A673 (cell line): ENCODE results near the gene CPT1A.

Source experiments
- EZH2 ChIP-seq: fragments of 200-600 bp; sonication (generic); IDR thresholded peaks from 2 replicates; pipeline ENCODE4 v1.6.1; 2017; ENCODE audit warnings: borderline replicate concordance, low read depth, mild to moderate bottlenecking, mixed read lengths, antibody characterized with exemption, low read length; ENCODE audit not compliant: poor library complexity, severe bottlenecking
- TF ChIP-seq, protein P1 (sequence below): fragments of 300-800, 200-600 bp; sonication (generic); conservative IDR thresholded peaks from 2 replicates; pipeline ENCODE4 v1.5.1; 2017; ENCODE audit warnings: low read depth, mild to moderate bottlenecking, antibody characterized with exemption, low read length, moderate library complexity, mixed read lengths

DNA sequence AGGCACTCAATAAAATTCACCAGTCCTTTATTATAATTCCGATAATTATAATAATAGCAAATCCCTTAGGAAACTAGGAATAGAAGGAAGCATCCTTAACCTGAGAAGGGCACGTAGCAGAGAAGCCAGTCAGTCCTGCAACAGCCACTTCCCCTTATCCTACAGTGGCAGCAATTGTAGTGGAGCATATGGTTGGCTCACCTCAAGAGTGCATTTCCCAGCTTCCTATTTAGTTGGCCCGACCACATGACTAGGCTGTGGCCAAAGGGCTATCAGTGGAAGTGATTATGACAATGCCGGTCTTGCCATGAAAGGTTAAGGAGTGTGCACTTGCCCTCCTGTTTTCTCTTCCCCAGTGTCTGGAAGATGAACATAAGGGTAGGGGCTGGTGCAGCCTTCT, 117.4 kb downstream of the CPT1A start:
- TF ChIP-seq EZH2, result no peak
- TF ChIP-seq, protein P1, sequence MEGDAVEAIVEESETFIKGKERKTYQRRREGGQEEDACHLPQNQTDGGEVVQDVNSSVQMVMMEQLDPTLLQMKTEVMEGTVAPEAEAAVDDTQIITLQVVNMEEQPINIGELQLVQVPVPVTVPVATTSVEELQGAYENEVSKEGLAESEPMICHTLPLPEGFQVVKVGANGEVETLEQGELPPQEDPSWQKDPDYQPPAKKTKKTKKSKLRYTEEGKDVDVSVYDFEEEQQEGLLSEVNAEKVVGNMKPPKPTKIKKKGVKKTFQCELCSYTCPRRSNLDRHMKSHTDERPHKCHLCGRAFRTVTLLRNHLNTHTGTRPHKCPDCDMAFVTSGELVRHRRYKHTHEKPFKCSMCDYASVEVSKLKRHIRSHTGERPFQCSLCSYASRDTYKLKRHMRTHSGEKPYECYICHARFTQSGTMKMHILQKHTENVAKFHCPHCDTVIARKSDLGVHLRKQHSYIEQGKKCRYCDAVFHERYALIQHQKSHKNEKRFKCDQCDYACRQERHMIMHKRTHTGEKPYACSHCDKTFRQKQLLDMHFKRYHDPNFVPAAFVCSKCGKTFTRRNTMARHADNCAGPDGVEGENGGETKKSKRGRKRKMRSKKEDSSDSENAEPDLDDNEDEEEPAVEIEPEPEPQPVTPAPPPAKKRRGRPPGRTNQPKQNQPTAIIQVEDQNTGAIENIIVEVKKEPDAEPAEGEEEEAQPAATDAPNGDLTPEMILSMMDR, result no peak
